Lung (tissue), 12 donors: Measurements from ENCODE around the gene MRGPRF. TPM values are rescaled to one million over a fixed set of nuclear protein-coding genes. Genes with fewer than 3 reads are reported as not detected.
A peak's percentile ranks its signal among the peaks of the same experiment; 100 is the strongest.

Experiments used
- ATAC-seq: fragments of 200-7000 bp; cut with Tn5 transposase; one replicate; pipeline ENCODE4 v1.9.1; 2020; ENCODE audit warnings: moderate number of reproducible peaks; ENCODE audit not compliant: insufficient read depth, low FRiP score
- DNase-seq, 3 donors: peaks; one replicate each; pipeline ENCODE4 v3.0.0-alpha.2; 2013 to 2017
- H3K27ac ChIP-seq, 2 donors: one replicate each; pipeline ENCODE4 v1.5.1; 2013; ENCODE audit warnings: mild to moderate bottlenecking in 2 of 2, moderate library complexity in 2 of 2, control low read depth in 1 of 2, inconsistent platforms in 1 of 2, low read depth in 1 of 2, low read length in 1 of 2
- H3K27me3 ChIP-seq, 3 donors: one replicate each; pipeline ENCODE4 v1.5.1; 2013; ENCODE audit warnings: low read length in 2 of 3; ENCODE audit not compliant: control insufficient read depth in 3 of 3, insufficient read depth in 3 of 3
- H3K36me3 ChIP-seq, 4 donors: one replicate each; pipeline ENCODE4 v1.5.1; 2013; ENCODE audit warnings: low read length in 4 of 4, mild to moderate bottlenecking in 1 of 4, moderate library complexity in 1 of 4; ENCODE audit not compliant: control insufficient read depth in 4 of 4, insufficient read depth in 4 of 4
- H3K4me1 ChIP-seq, 5 donors: one replicate each; pipeline ENCODE4 v1.5.1; 2013; ENCODE audit warnings: low read length in 5 of 5, mild to moderate bottlenecking in 2 of 5, moderate library complexity in 1 of 5; ENCODE audit not compliant: control insufficient read depth in 5 of 5, insufficient read depth in 5 of 5
- H3K4me3 ChIP-seq: one replicate; pipeline ENCODE4 v1.5.1; 2013; ENCODE audit warnings: mild to moderate bottlenecking, control low read depth, moderate library complexity
- H3K9ac ChIP-seq, 2 donors: one replicate each; pipeline ENCODE4 v1.5.1; 2013; ENCODE audit warnings: low read length in 2 of 2, control low read depth in 1 of 2; ENCODE audit not compliant: insufficient read depth in 1 of 2
- H3K9me3 ChIP-seq, 4 donors: one replicate each; pipeline ENCODE4 v1.5.1; 2013; ENCODE audit warnings: low read length in 3 of 4, mild to moderate bottlenecking in 1 of 4, moderate library complexity in 1 of 4; ENCODE audit not compliant: control insufficient read depth in 4 of 4, insufficient read depth in 3 of 4
- CTCF ChIP-seq: IDR thresholded peaks from 2 replicates; pipeline ENCODE4 v1.5.1; 2012; ENCODE audit warnings: mild to moderate bottlenecking; ENCODE audit errors: control extremely low read depth, extremely low read depth
- WGBS, 2 donors: extraction: QIAGEN DNeasy Blood & Tissue Kit; methylation state at CpG; one replicate each; pipeline ENCODE4 v1.1.7; 2013; 5-methylcytosine and 5-hydroxymethylcytosine counted together
- polyA plus RNA-seq, 2 donors: library from polyadenylated mRNA; stranded (reverse); fragments of 200-250 nt; gene quantifications; one replicate each; pipeline ENCODE4 v1.2.1, GENCODE V29; 2013
- total RNA-seq, 2 donors: library from RNA; depleted of rRNA in 1 of 2; stranded (reverse); fragments of >200 nt in 1 of 2; gene quantifications; one replicate each; pipeline ENCODE4 v1.2.1, GENCODE V29; 2014 to 2021
- donor health status: control.
- donor health status: control.
- donor health status: Bipolar disorder and iron deficiency.
- donor health status: healthy.
- donor health status: DM: yes; HTN: yes; CAD: no.

The MRGPRF gene
- total and polyA plus RNA-seq, 4 donors, result 9.2 to 16.8 (median 12.2) TPM

- peaks cover 0 to 2% (median 0%) of the 10 kb centered on the region in 4 donors for H3K36me3 ChIP-seq
- ATAC-seq (peak; percentile 65), DNase-seq (peak in 2 of 3 donors; percentile 31 to 37)
- no peaks in the 10 kb centered on the region for H3K9me3 ChIP-seq
- H3K4me3 ChIP-seq, result no peak overlapping the region
- H3K27me3 ChIP-seq, result no peaks in the 10 kb centered on the region
- peaks cover 0 to 56% (median 7%) of the 10 kb centered on the region in 5 donors for H3K4me1 ChIP-seq
- H3K9ac ChIP-seq, result no peak overlapping the region
- WGBS, 2 donors, result 54 to 83% methylated on average over 17 of the region's 17 CpGs
- H3K27ac ChIP-seq, result peak overlapping the region in 1 of 2 donors; percentile 59
- no peak for TF ChIP-seq CTCF
These were observed 4.2 kb downstream of the MRGPRF start for GRCh38 chr11:69008737-69009440.

GRCh38 chr11:69007975-69008381 is 5.1 kb downstream of the MRGPRF start:
- ATAC-seq (peak; percentile 2), DNase-seq (peak in 1 of 3 donors; percentile 18)
- no peak for TF ChIP-seq CTCF
- WGBS, 2 donors, result 49 to 80% methylated on average over 8 of the region's 8 CpGs
- Histone ChIP-seq H3K4me1 (peaks cover 0 to 47% (median 7%) of the 10 kb centered on the region in 5 donors), H3K9me3 (no peaks in the 10 kb centered on the region), H3K4me3 (no peak overlapping the region), H3K27me3 (no peaks in the 10 kb centered on the region), H3K9ac (no peak overlapping the region), H3K27ac (peak overlapping the region in 1 of 2 donors; percentile 59), H3K36me3 (peaks cover 0 to 2% (median 0%) of the 10 kb centered on the region in 4 donors)

GRCh38 chr11:69006816-69007215 is 6.2 kb downstream of the MRGPRF start:
- ATAC-seq, result no peak
- Histone ChIP-seq H3K4me1 (peaks cover 0 to 35% (median 7%) of the 10 kb centered on the region in 5 donors), H3K36me3 (peaks cover 0 to 2% (median 0%) of the 10 kb centered on the region in 4 donors), H3K27me3 (no peaks in the 10 kb centered on the region), H3K27ac (no peak overlapping the region), H3K9ac (no peak overlapping the region), H3K4me3 (no peak overlapping the region), H3K9me3 (no peaks in the 10 kb centered on the region)
- WGBS, 2 donors, result 90 to 94% methylated on average over 12 of the region's 12 CpGs
- no peak for DNase-seq
- no peak for TF ChIP-seq CTCF
